ENCODE results near the gene TSPAN2.

- TF ChIP-seq CTCF (conservative IDR thresholded peaks at IDR 0.05; ENCODE audit: low read depth, low read length) (no peak), POLR2A (IDR thresholded peaks at IDR 0.05; ENCODE audit: low read depth, low read length) (no peak), ELK1 (IDR thresholded peaks at IDR 0.05; ENCODE audit: borderline replicate concordance, low read depth, low read length) (no peak)
Observed at GRCh38 chr1:115127539-115127938, 38.2 kb upstream of the TSPAN2 start.

Measured in IMR-90 (cell line).